ENCODE results near the gene BRS3. TPM values are rescaled to one million over a fixed set of nuclear protein-coding genes. Genes with fewer than 3 reads are reported as not detected.

BRS3 gene
- total and polyA plus RNA-seq, 2 donors from 2014 or later = not detected

DNA sequence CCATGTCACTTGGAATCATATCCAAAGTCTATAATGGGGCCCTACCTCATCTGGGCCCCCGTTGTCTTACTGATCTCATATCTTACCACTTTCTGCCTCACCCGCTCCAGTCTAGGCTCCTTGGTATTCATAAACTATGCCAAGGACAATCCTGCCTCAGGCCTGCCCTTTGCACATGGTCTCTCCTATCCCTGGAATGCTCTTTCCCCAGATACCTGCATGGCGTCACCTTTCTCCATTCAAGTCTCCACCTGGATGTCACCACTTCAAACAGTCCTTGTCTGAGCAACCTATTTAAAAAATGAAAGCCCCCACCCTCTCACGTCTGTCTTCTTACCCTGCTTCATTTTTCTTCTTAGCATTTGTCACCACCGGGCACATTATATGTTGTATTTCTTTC is 52.5 kb downstream of the BRS3 start:
- Histone ChIP-seq H3K36me3 (ENCODE audit: control insufficient read depth in 2 of 3, insufficient read depth in 3 of 3, low read length in 3 of 3) (no peaks in the 10 kb centered on the region), H3K4me1 (ENCODE audit: control insufficient read depth in 2 of 3, insufficient read depth in 2 of 3, low read depth in 1 of 3, low read length in 3 of 3) (no peaks in the 10 kb centered on the region), H3K4me3 (ENCODE audit: low read length in 3 of 3) (no peak overlapping the region), H3K27me3 (ENCODE audit: control insufficient read depth, insufficient read depth, low read length) (peaks cover 3% of the 10 kb centered on the region), H3K27ac (ENCODE audit: low read depth in 2 of 2, low read length in 2 of 2) (no peak overlapping the region), H3K9me3 (ENCODE audit: control insufficient read depth in 2 of 3, insufficient read depth in 1 of 3, low read length in 3 of 3) (no peaks in the 10 kb centered on the region), H3K9ac (ENCODE audit: low read length in 3 of 3) (no peak overlapping the region)
- intact Hi-C loops (cut with DNase I) = no loop called here
- TF ChIP-seq, protein P1, sequence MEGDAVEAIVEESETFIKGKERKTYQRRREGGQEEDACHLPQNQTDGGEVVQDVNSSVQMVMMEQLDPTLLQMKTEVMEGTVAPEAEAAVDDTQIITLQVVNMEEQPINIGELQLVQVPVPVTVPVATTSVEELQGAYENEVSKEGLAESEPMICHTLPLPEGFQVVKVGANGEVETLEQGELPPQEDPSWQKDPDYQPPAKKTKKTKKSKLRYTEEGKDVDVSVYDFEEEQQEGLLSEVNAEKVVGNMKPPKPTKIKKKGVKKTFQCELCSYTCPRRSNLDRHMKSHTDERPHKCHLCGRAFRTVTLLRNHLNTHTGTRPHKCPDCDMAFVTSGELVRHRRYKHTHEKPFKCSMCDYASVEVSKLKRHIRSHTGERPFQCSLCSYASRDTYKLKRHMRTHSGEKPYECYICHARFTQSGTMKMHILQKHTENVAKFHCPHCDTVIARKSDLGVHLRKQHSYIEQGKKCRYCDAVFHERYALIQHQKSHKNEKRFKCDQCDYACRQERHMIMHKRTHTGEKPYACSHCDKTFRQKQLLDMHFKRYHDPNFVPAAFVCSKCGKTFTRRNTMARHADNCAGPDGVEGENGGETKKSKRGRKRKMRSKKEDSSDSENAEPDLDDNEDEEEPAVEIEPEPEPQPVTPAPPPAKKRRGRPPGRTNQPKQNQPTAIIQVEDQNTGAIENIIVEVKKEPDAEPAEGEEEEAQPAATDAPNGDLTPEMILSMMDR (IDR thresholded peaks at IDR 0.05; ENCODE audit: borderline replicate concordance, extremely low read depth, insufficient read depth) = no peak
- no peak for FAIRE-seq
- no peak for DNase-seq

DNA sequence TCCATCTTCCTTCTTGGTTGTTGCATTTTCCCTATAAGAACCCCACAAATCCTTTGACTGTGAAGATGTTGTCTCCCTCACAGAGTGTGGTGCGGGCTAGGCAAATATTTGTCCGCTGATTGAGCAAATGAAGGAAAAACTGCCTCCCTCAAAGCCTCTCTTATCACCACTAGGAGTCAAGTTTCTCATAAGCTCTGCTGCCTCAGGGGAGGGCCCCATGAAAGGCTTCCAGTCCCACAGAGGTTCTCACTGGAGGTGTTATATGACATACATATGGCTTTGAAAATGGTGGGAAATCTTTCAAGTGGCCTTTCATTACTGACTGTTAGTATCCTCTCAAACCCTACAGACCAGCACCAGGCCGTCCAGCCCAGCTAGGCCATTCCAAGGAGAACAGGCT is 53.5 kb downstream of the BRS3 start:
- intact Hi-C loops (cut with DNase I) = no loop called here
- H3K9ac ChIP-seq (ENCODE audit: low read length in 3 of 3) = no peak overlapping the region
- no peak overlapping the region for H3K27ac ChIP-seq (ENCODE audit: low read depth in 2 of 2, low read length in 2 of 2)
- FAIRE-seq (no peak), DNase-seq (no peak)
- H3K27me3 ChIP-seq (ENCODE audit: control insufficient read depth, insufficient read depth, low read length) = peaks cover 2% of the 10 kb centered on the region
- TF ChIP-seq, protein P1 (IDR thresholded peaks at IDR 0.05; ENCODE audit: borderline replicate concordance, extremely low read depth, insufficient read depth) = no peak
- H3K36me3 ChIP-seq (ENCODE audit: control insufficient read depth in 2 of 3, insufficient read depth in 3 of 3, low read length in 3 of 3) = no peaks in the 10 kb centered on the region
- no peaks in the 10 kb centered on the region for H3K4me1 ChIP-seq (ENCODE audit: control insufficient read depth in 2 of 3, insufficient read depth in 2 of 3, low read depth in 1 of 3, low read length in 3 of 3)
- no peak overlapping the region for H3K4me3 ChIP-seq (ENCODE audit: low read length in 3 of 3)
- no peaks in the 10 kb centered on the region for H3K9me3 ChIP-seq (ENCODE audit: control insufficient read depth in 2 of 3, insufficient read depth in 1 of 3, low read length in 3 of 3)

DNA sequence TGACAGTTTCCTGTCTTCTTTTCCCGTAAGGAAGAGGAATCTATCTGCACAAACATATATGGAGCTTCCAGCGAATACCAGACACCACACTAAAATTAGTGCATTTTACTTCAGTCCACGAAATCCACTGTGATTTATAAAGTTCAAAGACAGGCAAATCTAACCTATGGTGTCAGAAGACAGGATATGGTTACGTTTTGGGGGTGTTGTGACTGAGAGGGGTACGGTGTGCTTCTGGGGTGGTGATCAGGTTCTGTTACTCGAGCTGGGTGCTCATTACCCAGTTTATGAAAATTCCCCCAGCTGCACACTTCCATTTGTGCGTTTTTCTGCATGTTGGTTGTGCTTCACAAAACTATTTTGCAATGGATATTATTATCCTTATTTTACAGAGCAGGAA is 54.5 kb downstream of the BRS3 start:
- TF ChIP-seq, protein P1 (IDR thresholded peaks at IDR 0.05; ENCODE audit: borderline replicate concordance, extremely low read depth, insufficient read depth) = no peak
- no peaks in the 10 kb centered on the region for H3K27me3 ChIP-seq (ENCODE audit: control insufficient read depth, insufficient read depth, low read length)
- no peak for DNase-seq
- no peak for FAIRE-seq
- no peak overlapping the region for H3K9ac ChIP-seq (ENCODE audit: low read length in 3 of 3)
- no peaks in the 10 kb centered on the region for H3K36me3 ChIP-seq (ENCODE audit: control insufficient read depth in 2 of 3, insufficient read depth in 3 of 3, low read length in 3 of 3)
- intact Hi-C loops (cut with DNase I) = no loop called here
- no peaks in the 10 kb centered on the region for H3K9me3 ChIP-seq (ENCODE audit: control insufficient read depth in 2 of 3, insufficient read depth in 1 of 3, low read length in 3 of 3)
- no peak overlapping the region for H3K4me3 ChIP-seq (ENCODE audit: low read length in 3 of 3)
- no peak overlapping the region for H3K27ac ChIP-seq (ENCODE audit: low read depth in 2 of 2, low read length in 2 of 2)
- no peaks in the 10 kb centered on the region for H3K4me1 ChIP-seq (ENCODE audit: control insufficient read depth in 2 of 3, insufficient read depth in 2 of 3, low read depth in 1 of 3, low read length in 3 of 3)

Other genes with a start within 250 kb of the BRS3 start
- 13.9 TPM for gene MAP7D3, start 236.5 kb upstream of the BRS3 start, total RNA-seq
- gene MAP7D3, start 236.5 kb upstream of the BRS3 start, polyA plus RNA-seq (ENCODE audit: insufficient read depth, low read depth, low replicate concordance) = 5.7 TPM
- gene ADGRG4, start 187.0 kb upstream of the BRS3 start, total RNA-seq = 0.13 TPM
- gene ADGRG4, start 187.0 kb upstream of the BRS3 start, polyA plus RNA-seq (ENCODE audit: insufficient read depth, low read depth, low replicate concordance) = not detected
- gene HTATSF1, start 9.6 kb downstream of the BRS3 start, total RNA-seq = 36.8 TPM
- 44.0 TPM for gene HTATSF1, start 9.6 kb downstream of the BRS3 start, polyA plus RNA-seq (ENCODE audit: insufficient read depth, low read depth, low replicate concordance)
- gene VGLL1, start 44.3 kb downstream of the BRS3 start, total RNA-seq = 2.2 TPM
- gene VGLL1, start 44.3 kb downstream of the BRS3 start, polyA plus RNA-seq (ENCODE audit: insufficient read depth, low read depth, low replicate concordance) = 5.5 TPM
- 0.85 TPM for gene CD40LG, start 160.2 kb downstream of the BRS3 start, total RNA-seq
- gene CD40LG, start 160.2 kb downstream of the BRS3 start, polyA plus RNA-seq (ENCODE audit: insufficient read depth, low read depth, low replicate concordance) = 0.22 TPM